SK-N-SH (cell line): ENCODE data around the gene AXL. TPM values are rescaled to one million over a fixed set of nuclear protein-coding genes. Genes with fewer than 3 reads are reported as not detected.
"Not testable (repeated sequence)": the region's sequence is repeated elsewhere in the genome, so short reads cannot be mapped to it uniquely, and the experiment has no call there.

Experiments
- CTCF ChIA-PET: fragments of 300-600, 350-600 bp; formaldehyde crosslinking; extraction: SDS; loops from one replicate; lab custom pipeline; 2021; lab: Yijun Ruan, JAX
- POLR2A ChIA-PET: fragments of 350-600 bp; sonication (Branson Sonifier 250); formaldehyde crosslinking; extraction: SDS; loops from one replicate; lab custom pipeline; 2020; ENCODE audit warnings: antibody characterized with exemption, inconsistent platforms; lab: Yijun Ruan, JAX
- DNase-seq: peaks from one replicate; pipeline ENCODE4 v3.0.0; 2012
- H2AFZ ChIP-seq: fragments of 200-600 bp; sonication (generic); 2 replicates; pipeline ENCODE4 v1.8.1; 2016; ENCODE audit warnings: antibody characterized with exemption, mild to moderate bottlenecking, low read depth
- H3F3A ChIP-seq: fragments of 200-600 bp; sonication (generic); replicated peaks from 2 replicates; pipeline ENCODE3; 2016; ENCODE audit warnings: antibody characterized with exemption, mild to moderate bottlenecking; ENCODE audit not compliant: insufficient read depth
- H3K27ac ChIP-seq, 2 experiments: fragments of 200-500 bp in 1 of 2; fragments of 200-600 bp in 1 of 2; sonication (Bioruptor generic) in 1 of 2; sonication (generic), shearing (Covaris generic) in 1 of 2; 2 replicates each; pipeline versions ENCODE4 v1.5.1 to v1.6.1; 2014 to 2016; ENCODE audit warnings: low read depth in 2 of 2, inconsistent platforms in 1 of 2, low read length in 1 of 2, mild to moderate bottlenecking in 1 of 2, mixed read lengths in 1 of 2
- H3K27me3 ChIP-seq: fragments of 200-600 bp; sonication (generic), shearing (Covaris generic); 2 replicates; pipeline ENCODE4 v1.6.1; 2016; ENCODE audit warnings: mixed run types; ENCODE audit not compliant: insufficient read depth
- H3K36me3 ChIP-seq, 2 experiments: fragments of 200-500 bp in 1 of 2; fragments of 200-600 bp in 1 of 2; sonication (Bioruptor generic) in 1 of 2; sonication (generic) in 1 of 2; replicated peaks in 1 of 2; 2 replicates each; pipeline versions ENCODE3 to v1.5.1; 2014 to 2016; ENCODE audit warnings: low read length in 1 of 2, mild to moderate bottlenecking in 1 of 2; ENCODE audit not compliant: insufficient read depth in 2 of 2, control insufficient read depth in 1 of 2
- H3K4me1 ChIP-seq, 2 experiments: fragments of 200-500 bp in 1 of 2; fragments of 200-600 bp in 1 of 2; sonication (Bioruptor generic) in 1 of 2; sonication (generic), shearing (Covaris generic) in 1 of 2; 2 replicates each; pipeline versions ENCODE4 v1.5.1 to v1.6.1; 2014 to 2016; ENCODE audit warnings: low read depth in 1 of 2, low read length in 1 of 2, mixed run types in 1 of 2; ENCODE audit not compliant: insufficient read depth in 2 of 2, control insufficient read depth in 1 of 2
- H3K4me2 ChIP-seq: fragments of 200-600 bp; sonication (generic), shearing (Covaris generic); 2 replicates; pipeline ENCODE4 v1.6.1; 2017; ENCODE audit warnings: mixed run types
- H3K4me3 ChIP-seq, 2 experiments: fragments of 200-500 bp in 1 of 2; fragments of 200-600 bp in 1 of 2; sonication (Bioruptor generic) in 1 of 2; sonication (generic), shearing (Covaris generic) in 1 of 2; 2 replicates each; pipeline versions ENCODE4 v1.5.1 to v1.8.1; 2014 to 2016; ENCODE audit warnings: low read depth in 2 of 2, inconsistent platforms in 1 of 2, low read length in 1 of 2, mild to moderate bottlenecking in 1 of 2, mixed read lengths in 1 of 2, moderate library complexity in 1 of 2
- H3K79me2 ChIP-seq: fragments of 200-600 bp; sonication (generic); 2 replicates; pipeline ENCODE4 v1.8.1; 2017; ENCODE audit warnings: mild to moderate bottlenecking; ENCODE audit not compliant: insufficient read depth
- H3K9ac ChIP-seq: fragments of 200-600 bp; sonication (generic); 2 replicates; pipeline ENCODE4 v1.6.1; 2017; ENCODE audit warnings: mixed run types
- H3K9me2 ChIP-seq: fragments of 200-600 bp; sonication (generic); 2 replicates; pipeline ENCODE4 v1.6.1; 2017; ENCODE audit warnings: mixed run types
- H3K9me3 ChIP-seq: fragments of 200-600 bp; sonication (generic); 2 replicates; pipeline ENCODE4 v1.6.1; 2017; ENCODE audit warnings: mixed run types, mild to moderate bottlenecking, moderate library complexity
- H4K20me1 ChIP-seq: fragments of 200-600 bp; sonication (generic); 2 replicates; pipeline ENCODE4 v1.6.1; 2017; ENCODE audit warnings: mild to moderate bottlenecking, mixed run types; ENCODE audit not compliant: insufficient read depth
- EP300 ChIP-seq, 2 experiments: IDR thresholded peaks; 2 replicates each; pipeline versions ENCODE4 v1.4.0 to v1.6.1; 2012; ENCODE audit warnings: borderline replicate concordance in 1 of 2, low read depth in 1 of 2, low read length in 1 of 2
- FOXJ3 ChIP-seq: sonication (generic); formaldehyde crosslinking; IDR thresholded peaks from 2 replicates; pipeline ENCODE4 v1.5.1; 2020; ENCODE audit warnings: mild to moderate bottlenecking, missing genetic modification reagents
- MXI1 ChIP-seq: IDR thresholded peaks from 2 replicates; pipeline ENCODE4 v1.6.1; 2012; ENCODE audit warnings: mild to moderate bottlenecking, low read depth, low read length, improper control_type of control experiment
- NFIC ChIP-seq: IDR thresholded peaks from 2 replicates; pipeline ENCODE4 v1.4.0; 2012; ENCODE audit warnings: borderline replicate concordance
- RAD21 ChIP-seq: IDR thresholded peaks from 2 replicates; pipeline ENCODE4 v1.6.1; 2012; ENCODE audit warnings: mild to moderate bottlenecking, low read length
- SIN3A ChIP-seq: IDR thresholded peaks from 2 replicates; pipeline ENCODE4 v1.6.1; 2012; ENCODE audit warnings: low read depth, mild to moderate bottlenecking, low read length, moderate library complexity, borderline replicate concordance
- SMC3 ChIP-seq: IDR thresholded peaks from 2 replicates; pipeline ENCODE4 v1.6.1; 2012; ENCODE audit warnings: low read depth, low read length, improper control_type of control experiment
- TCF12 ChIP-seq: IDR thresholded peaks from 2 replicates; pipeline ENCODE4 v1.4.0; 2012
- WGBS: methylation state at CpG from one replicate; pipeline ENCODE4 v1.1.6; 2017; ENCODE audit warnings: low lambda C conversion rate; 5-methylcytosine and 5-hydroxymethylcytosine counted together
- polyA plus RNA-seq, 3 experiments: library from polyadenylated mRNA; depleted of rRNA; stranded (reverse); fragments of >200 nt; gene quantifications; 2 replicates each; pipeline ENCODE4 v1.2.3, GENCODE V29; 2012
- TF ChIP-seq, protein P1 (sequence below): IDR thresholded peaks from 2 replicates; pipeline ENCODE4 v1.6.1; 2012; ENCODE audit warnings: mild to moderate bottlenecking, low read depth, low read length, moderate library complexity
- TF ChIP-seq, protein P2 (sequence below): fragments of 150-350 bp; IDR thresholded peaks from 2 replicates; pipeline ENCODE4 v1.6.1; 2016; ENCODE audit warnings: mild to moderate bottlenecking, low read depth, low read length
- TF ChIP-seq, protein P3 (sequence below): fragments of 200-600 bp; sonication (generic); IDR thresholded peaks from 2 replicates; pipeline ENCODE4 v1.6.1; 2017; ENCODE audit warnings: antibody characterized with exemption, mild to moderate bottlenecking, moderate library complexity

The AXL gene
- polyA plus RNA-seq, 1 of the 3 experiments (the other 2 are of a cell fraction): 82.6 TPM

DNA sequence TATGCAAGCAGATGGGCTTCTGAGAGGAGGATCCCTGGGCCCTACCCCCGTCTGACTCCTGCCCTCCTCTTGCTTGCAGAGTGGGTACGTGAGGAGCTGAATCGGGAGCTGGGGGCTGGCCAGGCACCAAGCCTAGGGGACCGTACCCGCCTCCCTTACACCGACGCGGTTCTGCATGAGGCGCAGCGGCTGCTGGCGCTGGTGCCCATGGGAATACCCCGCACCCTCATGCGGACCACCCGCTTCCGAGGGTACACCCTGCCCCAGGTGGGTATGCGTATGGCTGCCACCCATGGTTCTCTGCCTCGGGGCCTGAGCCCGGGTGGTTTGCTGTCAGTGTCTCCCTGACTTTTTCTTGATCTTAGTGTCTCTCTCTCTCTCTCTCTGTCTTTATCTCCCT lies 15.7 kb upstream of the AXL start:
- Histone ChIP-seq H3K4me2 (no peak overlapping the region), H3K9me2 (no peaks in the 10 kb centered on the region), H4K20me1 (no peaks in the 10 kb centered on the region), H3F3A (peaks cover 10% of the 10 kb centered on the region), H3K27ac (no peak overlapping the region), H3K4me3 (no peak overlapping the region), H3K36me3 (no peaks in the 10 kb centered on the region), H3K9ac (no peak overlapping the region), H2AFZ (no peak overlapping the region), H3K4me1 (no peaks in the 10 kb centered on the region), H3K27me3 (peaks cover 5% of the 10 kb centered on the region; the same call in 1 of the 2 replicates), H3K9me3 (no peaks in the 10 kb centered on the region), H3K79me2 (no peaks in the 10 kb centered on the region)
- DNase-seq: no peak
- TF ChIP-seq TCF12 (no peak), MXI1 (no peak), FOXJ3 (CRISPR knock-in tag) (no peak), SIN3A (no peak), NFIC (no peak), EP300 (IDR thresholded peaks at IDR 0.05; ENCODE audit: borderline replicate concordance in 1 of 2, low read depth in 1 of 2, low read length in 1 of 2) (no peak)
- TF ChIP-seq, protein P1, sequence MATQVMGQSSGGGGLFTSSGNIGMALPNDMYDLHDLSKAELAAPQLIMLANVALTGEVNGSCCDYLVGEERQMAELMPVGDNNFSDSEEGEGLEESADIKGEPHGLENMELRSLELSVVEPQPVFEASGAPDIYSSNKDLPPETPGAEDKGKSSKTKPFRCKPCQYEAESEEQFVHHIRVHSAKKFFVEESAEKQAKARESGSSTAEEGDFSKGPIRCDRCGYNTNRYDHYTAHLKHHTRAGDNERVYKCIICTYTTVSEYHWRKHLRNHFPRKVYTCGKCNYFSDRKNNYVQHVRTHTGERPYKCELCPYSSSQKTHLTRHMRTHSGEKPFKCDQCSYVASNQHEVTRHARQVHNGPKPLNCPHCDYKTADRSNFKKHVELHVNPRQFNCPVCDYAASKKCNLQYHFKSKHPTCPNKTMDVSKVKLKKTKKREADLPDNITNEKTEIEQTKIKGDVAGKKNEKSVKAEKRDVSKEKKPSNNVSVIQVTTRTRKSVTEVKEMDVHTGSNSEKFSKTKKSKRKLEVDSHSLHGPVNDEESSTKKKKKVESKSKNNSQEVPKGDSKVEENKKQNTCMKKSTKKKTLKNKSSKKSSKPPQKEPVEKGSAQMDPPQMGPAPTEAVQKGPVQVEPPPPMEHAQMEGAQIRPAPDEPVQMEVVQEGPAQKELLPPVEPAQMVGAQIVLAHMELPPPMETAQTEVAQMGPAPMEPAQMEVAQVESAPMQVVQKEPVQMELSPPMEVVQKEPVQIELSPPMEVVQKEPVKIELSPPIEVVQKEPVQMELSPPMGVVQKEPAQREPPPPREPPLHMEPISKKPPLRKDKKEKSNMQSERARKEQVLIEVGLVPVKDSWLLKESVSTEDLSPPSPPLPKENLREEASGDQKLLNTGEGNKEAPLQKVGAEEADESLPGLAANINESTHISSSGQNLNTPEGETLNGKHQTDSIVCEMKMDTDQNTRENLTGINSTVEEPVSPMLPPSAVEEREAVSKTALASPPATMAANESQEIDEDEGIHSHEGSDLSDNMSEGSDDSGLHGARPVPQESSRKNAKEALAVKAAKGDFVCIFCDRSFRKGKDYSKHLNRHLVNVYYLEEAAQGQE: no peak
- TF ChIP-seq, protein P2, sequence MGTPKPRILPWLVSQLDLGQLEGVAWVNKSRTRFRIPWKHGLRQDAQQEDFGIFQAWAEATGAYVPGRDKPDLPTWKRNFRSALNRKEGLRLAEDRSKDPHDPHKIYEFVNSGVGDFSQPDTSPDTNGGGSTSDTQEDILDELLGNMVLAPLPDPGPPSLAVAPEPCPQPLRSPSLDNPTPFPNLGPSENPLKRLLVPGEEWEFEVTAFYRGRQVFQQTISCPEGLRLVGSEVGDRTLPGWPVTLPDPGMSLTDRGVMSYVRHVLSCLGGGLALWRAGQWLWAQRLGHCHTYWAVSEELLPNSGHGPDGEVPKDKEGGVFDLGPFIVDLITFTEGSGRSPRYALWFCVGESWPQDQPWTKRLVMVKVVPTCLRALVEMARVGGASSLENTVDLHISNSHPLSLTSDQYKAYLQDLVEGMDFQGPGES: no peak
- ChIA-PET CTCF (interaction anchor here (1.1 to 3.4 kb wide), 7 partner anchors 10 to 150 kb away, joined by 3 to 61 read pairs (median 5); partner anchors contain the start of genes CCDC97, HNRNPUL1 and TGFB1), POLR2A (no interaction called here)
- WGBS: 39% methylated on average over 8 of the region's 18 CpGs

DNA sequence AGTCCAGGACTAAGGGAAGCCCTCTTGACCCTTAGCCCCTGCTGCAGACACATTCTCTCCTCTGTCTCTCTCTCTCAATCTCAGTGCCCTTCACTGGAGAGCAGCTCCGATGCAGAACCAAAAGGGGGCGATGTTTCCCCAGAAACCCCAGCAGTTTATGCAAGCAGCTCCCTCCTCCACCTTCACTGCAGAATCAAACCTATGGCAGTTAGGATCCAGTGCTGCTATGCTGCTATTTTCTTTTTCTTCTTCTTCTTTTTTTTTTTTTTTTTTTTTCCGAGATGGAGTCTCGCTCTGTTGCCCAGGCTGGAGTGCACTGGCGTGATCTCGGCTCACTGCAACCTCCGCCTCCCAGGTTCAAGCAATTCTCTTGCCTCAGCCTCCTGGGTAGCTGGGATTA lies 14.7 kb upstream of the AXL start:
- peak; percentile 82 for DNase-seq

More for the DNA sequence above, 14.7 kb upstream of the AXL start:
- POLR2A ChIA-PET, H3K79me2 ChIP-seq, H3K9me2 ChIP-seq, H2AFZ ChIP-seq, H3K9me3 ChIP-seq, H3K9ac ChIP-seq, H3K27me3 ChIP-seq, H3K36me3 ChIP-seq, H3K4me3 ChIP-seq, H4K20me1 ChIP-seq, H3K4me1 ChIP-seq, H3K27ac ChIP-seq, H3K4me2 ChIP-seq: not testable (repeated sequence)
- H3F3A ChIP-seq: peaks cover 10% of the 10 kb centered on the region
- peak; percentile 92 for TF ChIP-seq RAD21
- TF ChIP-seq, protein P3, sequence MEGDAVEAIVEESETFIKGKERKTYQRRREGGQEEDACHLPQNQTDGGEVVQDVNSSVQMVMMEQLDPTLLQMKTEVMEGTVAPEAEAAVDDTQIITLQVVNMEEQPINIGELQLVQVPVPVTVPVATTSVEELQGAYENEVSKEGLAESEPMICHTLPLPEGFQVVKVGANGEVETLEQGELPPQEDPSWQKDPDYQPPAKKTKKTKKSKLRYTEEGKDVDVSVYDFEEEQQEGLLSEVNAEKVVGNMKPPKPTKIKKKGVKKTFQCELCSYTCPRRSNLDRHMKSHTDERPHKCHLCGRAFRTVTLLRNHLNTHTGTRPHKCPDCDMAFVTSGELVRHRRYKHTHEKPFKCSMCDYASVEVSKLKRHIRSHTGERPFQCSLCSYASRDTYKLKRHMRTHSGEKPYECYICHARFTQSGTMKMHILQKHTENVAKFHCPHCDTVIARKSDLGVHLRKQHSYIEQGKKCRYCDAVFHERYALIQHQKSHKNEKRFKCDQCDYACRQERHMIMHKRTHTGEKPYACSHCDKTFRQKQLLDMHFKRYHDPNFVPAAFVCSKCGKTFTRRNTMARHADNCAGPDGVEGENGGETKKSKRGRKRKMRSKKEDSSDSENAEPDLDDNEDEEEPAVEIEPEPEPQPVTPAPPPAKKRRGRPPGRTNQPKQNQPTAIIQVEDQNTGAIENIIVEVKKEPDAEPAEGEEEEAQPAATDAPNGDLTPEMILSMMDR: peak; percentile 95
- TF ChIP-seq SMC3: peak; percentile 86
- WGBS: 31% methylated on average over 7 of the region's 7 CpGs
- CTCF ChIA-PET: interaction anchor here (0.6 to 3.4 kb wide), 23 partner anchors 10 to 366 kb away, joined by 3 to 61 read pairs (median 3); partner anchors contain the start of genes CCDC97 and HNRNPUL1
